Measurements from ENCODE around the gene GARS1. TPM values are rescaled to one million over a fixed set of nuclear protein-coding genes. Genes with fewer than 3 reads are reported as not detected.

GARS1 gene
- total RNA-seq, 3 donors from 2014 or later (not counting 1 experiment from before 2014, with no cell fraction given): 80.2 to 107 (median 92.4) TPM

DNA sequence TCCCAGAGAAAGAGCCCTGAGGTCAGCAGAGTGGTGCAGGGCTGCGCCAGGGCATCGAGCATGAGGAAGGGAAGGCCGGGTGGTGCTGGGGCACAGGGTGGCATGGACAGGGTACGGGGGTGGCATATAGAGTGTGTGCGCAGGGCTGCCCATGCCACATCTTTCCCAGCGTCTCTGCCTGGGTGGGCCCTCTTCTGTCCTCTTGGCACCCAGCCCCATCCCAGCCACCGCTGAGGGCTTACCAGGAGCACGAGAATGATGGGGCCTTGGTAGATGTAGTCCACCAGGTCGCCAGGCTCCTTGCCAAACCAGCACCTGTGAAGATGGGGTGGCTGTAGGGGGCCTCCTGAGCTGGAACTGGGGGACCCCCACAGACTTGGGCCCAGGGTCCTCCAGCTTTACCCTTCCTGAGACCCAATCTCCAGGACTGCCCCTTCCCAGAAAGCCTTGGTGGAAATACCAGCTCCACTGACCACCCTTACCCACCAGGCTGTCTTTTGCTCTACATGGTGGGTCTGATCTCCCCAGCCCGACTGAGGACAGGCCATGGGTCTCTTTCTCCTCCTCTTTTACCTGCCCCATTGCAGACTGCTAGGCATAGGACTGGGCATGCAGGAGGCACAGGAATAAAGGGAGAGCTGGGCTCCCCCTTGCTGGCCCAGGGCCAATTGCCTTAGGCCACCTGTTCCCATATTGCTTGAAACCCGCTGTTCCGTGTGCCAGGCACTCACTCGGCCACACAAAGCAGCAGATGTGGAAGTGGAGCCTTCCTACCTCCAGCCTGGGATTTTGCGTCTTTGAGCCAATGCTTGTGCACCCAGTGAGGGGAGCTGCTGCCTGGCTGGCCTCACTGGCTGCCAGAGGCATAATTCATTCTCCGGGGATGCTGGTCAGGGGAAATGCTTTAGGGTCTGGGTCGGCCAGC lies 65.9 kb downstream of the GARS1 start:
- intact Hi-C loops (cut with micrococcal nuclease): no loop called here
- Histone ChIP-seq H3K4me3 (ENCODE audit: low read length) (no peak overlapping the region), H3K27me3 (ENCODE audit: control insufficient read depth, insufficient read depth, low read length) (no peaks in the 10 kb centered on the region), H3K36me3 (ENCODE audit: control insufficient read depth, insufficient read depth, low read length) (no peaks in the 10 kb centered on the region), H3K9me3 (ENCODE audit: control insufficient read depth, insufficient read depth, low read length) (no peaks in the 10 kb centered on the region), H3K4me1 (ENCODE audit: control insufficient read depth, insufficient read depth, low read length) (no peaks in the 10 kb centered on the region), H3K27ac (ENCODE audit: low read length) (no peak overlapping the region)
- Mint-ChIP-seq H3K27me3 (ENCODE audit: low read depth in 2 of 2) (no peaks in the 10 kb centered on the region), H3K4me3 (no peak overlapping the region), H3K36me3 (no peaks in the 10 kb centered on the region), H3K4me1 (no peaks in the 10 kb centered on the region), H3K9me3 (no peaks in the 10 kb centered on the region), H3K27ac (no peak overlapping the region)
- 89% methylated on average over 16 of the region's 16 CpGs for WGBS (ENCODE audit: insufficient coverage)
- TF ChIP-seq, protein P1, sequence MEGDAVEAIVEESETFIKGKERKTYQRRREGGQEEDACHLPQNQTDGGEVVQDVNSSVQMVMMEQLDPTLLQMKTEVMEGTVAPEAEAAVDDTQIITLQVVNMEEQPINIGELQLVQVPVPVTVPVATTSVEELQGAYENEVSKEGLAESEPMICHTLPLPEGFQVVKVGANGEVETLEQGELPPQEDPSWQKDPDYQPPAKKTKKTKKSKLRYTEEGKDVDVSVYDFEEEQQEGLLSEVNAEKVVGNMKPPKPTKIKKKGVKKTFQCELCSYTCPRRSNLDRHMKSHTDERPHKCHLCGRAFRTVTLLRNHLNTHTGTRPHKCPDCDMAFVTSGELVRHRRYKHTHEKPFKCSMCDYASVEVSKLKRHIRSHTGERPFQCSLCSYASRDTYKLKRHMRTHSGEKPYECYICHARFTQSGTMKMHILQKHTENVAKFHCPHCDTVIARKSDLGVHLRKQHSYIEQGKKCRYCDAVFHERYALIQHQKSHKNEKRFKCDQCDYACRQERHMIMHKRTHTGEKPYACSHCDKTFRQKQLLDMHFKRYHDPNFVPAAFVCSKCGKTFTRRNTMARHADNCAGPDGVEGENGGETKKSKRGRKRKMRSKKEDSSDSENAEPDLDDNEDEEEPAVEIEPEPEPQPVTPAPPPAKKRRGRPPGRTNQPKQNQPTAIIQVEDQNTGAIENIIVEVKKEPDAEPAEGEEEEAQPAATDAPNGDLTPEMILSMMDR (IDR thresholded peaks at IDR 0.05): no peak
- ATAC-seq (no peak), DNase-seq (no peak)

DNA sequence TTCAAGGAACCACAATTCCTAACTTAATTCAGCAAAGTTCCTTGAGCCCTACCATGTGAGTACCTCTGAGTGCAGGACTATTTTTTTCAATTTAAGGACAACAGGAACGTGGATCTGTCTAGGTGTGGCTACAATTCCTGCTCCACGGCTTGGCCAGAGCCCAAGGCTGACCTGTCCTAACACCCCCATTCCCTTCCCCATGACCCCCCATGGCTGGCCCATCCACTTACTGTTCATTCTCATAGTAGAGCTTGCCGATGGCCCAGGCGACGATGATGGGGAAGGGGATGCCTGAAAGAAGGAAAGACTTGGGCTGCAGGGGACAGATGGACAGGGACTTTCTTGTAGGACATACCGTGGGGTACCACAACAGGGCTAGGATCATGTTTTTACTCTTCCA lies 67.2 kb downstream of the GARS1 start:
- Mint-ChIP-seq H3K4me1 (no peaks in the 10 kb centered on the region), H3K9me3 (no peaks in the 10 kb centered on the region), H3K36me3 (no peaks in the 10 kb centered on the region), H3K27ac (no peak overlapping the region), H3K27me3 (ENCODE audit: low read depth in 2 of 2) (no peaks in the 10 kb centered on the region), H3K4me3 (no peak overlapping the region)
- intact Hi-C loops (cut with micrococcal nuclease): no loop called here
- H3K27me3 ChIP-seq (ENCODE audit: control insufficient read depth, insufficient read depth, low read length): no peaks in the 10 kb centered on the region
- TF ChIP-seq, protein P1 (IDR thresholded peaks at IDR 0.05): no peak
- no peak overlapping the region for H3K27ac ChIP-seq (ENCODE audit: low read length)
- no peaks in the 10 kb centered on the region for H3K36me3 ChIP-seq (ENCODE audit: control insufficient read depth, insufficient read depth, low read length)
- H3K4me3 ChIP-seq (ENCODE audit: low read length): no peak overlapping the region
- no peak for DNase-seq
- no peak for ATAC-seq
- H3K4me1 ChIP-seq (ENCODE audit: control insufficient read depth, insufficient read depth, low read length): no peaks in the 10 kb centered on the region
- H3K9me3 ChIP-seq (ENCODE audit: control insufficient read depth, insufficient read depth, low read length): no peaks in the 10 kb centered on the region
- WGBS (ENCODE audit: insufficient coverage): 94% methylated on average over 6 of the region's 6 CpGs

DNA sequence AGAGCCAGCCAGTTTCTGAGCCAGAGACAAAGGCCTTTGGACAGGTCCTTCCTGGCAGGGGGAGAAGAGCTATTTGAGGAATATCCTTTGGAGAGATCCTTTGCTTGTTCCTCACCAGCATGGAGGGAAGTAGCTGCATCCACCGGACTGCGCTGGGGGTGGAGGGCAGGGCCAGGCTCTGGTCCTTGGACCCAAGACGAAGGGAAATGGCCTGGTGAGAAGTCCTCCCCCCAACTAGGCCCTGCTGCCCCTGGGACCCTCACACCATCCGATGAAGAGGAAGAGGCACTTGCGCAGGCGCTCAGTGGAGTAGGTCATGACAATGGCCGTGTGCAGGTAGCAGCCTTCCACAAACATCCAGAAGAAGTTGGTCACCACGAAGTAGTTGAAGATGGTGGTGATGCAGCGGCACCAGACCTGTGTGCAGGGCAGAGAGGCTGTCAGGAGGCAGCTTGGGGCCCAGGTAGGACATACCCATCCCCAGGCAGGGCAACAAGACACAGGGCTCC lies 67.8 kb downstream of the GARS1 start:
- H3K4me3 ChIP-seq (ENCODE audit: low read length): no peak overlapping the region
- 91% methylated on average over 9 of the region's 9 CpGs for WGBS (ENCODE audit: insufficient coverage)
- no peaks in the 10 kb centered on the region for H3K4me1 Mint-ChIP-seq
- no peaks in the 10 kb centered on the region for H3K9me3 ChIP-seq (ENCODE audit: control insufficient read depth, insufficient read depth, low read length)
- DNase-seq (no peak), ATAC-seq (no peak)
- H3K27ac ChIP-seq (ENCODE audit: low read length): no peak overlapping the region
- H3K36me3 Mint-ChIP-seq: no peaks in the 10 kb centered on the region
- H3K9me3 Mint-ChIP-seq: no peaks in the 10 kb centered on the region
- no peaks in the 10 kb centered on the region for H3K27me3 Mint-ChIP-seq (ENCODE audit: low read depth in 2 of 2)
- no peaks in the 10 kb centered on the region for H3K27me3 ChIP-seq (ENCODE audit: control insufficient read depth, insufficient read depth, low read length)
- intact Hi-C loops (cut with micrococcal nuclease): no loop called here
- no peaks in the 10 kb centered on the region for H3K36me3 ChIP-seq (ENCODE audit: control insufficient read depth, insufficient read depth, low read length)
- TF ChIP-seq, protein P1 (IDR thresholded peaks at IDR 0.05): no peak
- H3K27ac Mint-ChIP-seq: no peak overlapping the region
- H3K4me1 ChIP-seq (ENCODE audit: control insufficient read depth, insufficient read depth, low read length): no peaks in the 10 kb centered on the region
- H3K4me3 Mint-ChIP-seq: no peak overlapping the region
